HuH-7.5 (cell line): ENCODE results near the gene SRPK2.
"Not testable (repeated sequence)": the region's sequence is repeated elsewhere in the genome, so short reads cannot be mapped to it uniquely, and the experiment has no call there.

Experiments used
- DNase-seq: peaks from one replicate; pipeline ENCODE4 v3.0.0; 2011; ENCODE audit warnings: low spot score

SRPK2 gene

GRCh38 chr7:105376908-105377533 is 11.7 kb downstream of the SRPK2 start:
- DNase-seq, result no peak

- DNase-seq, result no peak
These were observed 18.8 kb downstream of the SRPK2 start for GRCh38 chr7:105369944-105370343.

GRCh38 chr7:105367458-105367857 is 21.3 kb downstream of the SRPK2 start:
- DNase-seq, result no peak

GRCh38 chr7:105365541-105366534 is 22.9 kb downstream of the SRPK2 start:
- no peak for DNase-seq

GRCh38 chr7:105364684-105365083 is 24.0 kb downstream of the SRPK2 start:
- no peak for DNase-seq

- not testable (repeated sequence) for DNase-seq
These were observed 25.1 kb downstream of the SRPK2 start for GRCh38 chr7:105363657-105364056.

- not testable (repeated sequence) for DNase-seq
These were observed 26.0 kb downstream of the SRPK2 start for GRCh38 chr7:105362685-105363084.

GRCh38 chr7:105361995-105362394 is 26.7 kb downstream of the SRPK2 start:
- not testable (repeated sequence) for DNase-seq

- DNase-seq, result not testable (repeated sequence)
These were observed 28.6 kb downstream of the SRPK2 start for GRCh38 chr7:105360149-105360548.

GRCh38 chr7:105355701-105356100 is 33.0 kb downstream of the SRPK2 start:
- no peak for DNase-seq

GRCh38 chr7:105354383-105354782 is 34.3 kb downstream of the SRPK2 start:
- no peak for DNase-seq

- DNase-seq, result no peak
These were observed 34.9 kb downstream of the SRPK2 start for GRCh38 chr7:105353752-105354328.

- no peak for DNase-seq
These were observed 35.6 kb downstream of the SRPK2 start for GRCh38 chr7:105352901-105353668.

GRCh38 chr7:105352018-105352612 is 36.6 kb downstream of the SRPK2 start:
- DNase-seq, result no peak

- no peak for DNase-seq
These were observed 37.8 kb downstream of the SRPK2 start for GRCh38 chr7:105350906-105351305.

- not testable (repeated sequence) for DNase-seq
These were observed 40.5 kb downstream of the SRPK2 start for GRCh38 chr7:105348177-105348576.

GRCh38 chr7:105346593-105347322 is 42.0 kb downstream of the SRPK2 start:
- DNase-seq, result no peak

GRCh38 chr7:105346138-105346537 is 42.6 kb downstream of the SRPK2 start:
- DNase-seq, result no peak

GRCh38 chr7:105345725-105346124 is 43.0 kb downstream of the SRPK2 start:
- DNase-seq, result no peak

GRCh38 chr7:105345003-105345402 is 43.7 kb downstream of the SRPK2 start:
- DNase-seq, result no peak
